ENCODE results near the gene CRYBA2. TPM values are rescaled to one million over a fixed set of nuclear protein-coding genes. Genes with fewer than 3 reads are reported as not detected.

Gene CRYBA2
- total RNA-seq, 1 experiment from 2014 or later, result not detected

DNA sequence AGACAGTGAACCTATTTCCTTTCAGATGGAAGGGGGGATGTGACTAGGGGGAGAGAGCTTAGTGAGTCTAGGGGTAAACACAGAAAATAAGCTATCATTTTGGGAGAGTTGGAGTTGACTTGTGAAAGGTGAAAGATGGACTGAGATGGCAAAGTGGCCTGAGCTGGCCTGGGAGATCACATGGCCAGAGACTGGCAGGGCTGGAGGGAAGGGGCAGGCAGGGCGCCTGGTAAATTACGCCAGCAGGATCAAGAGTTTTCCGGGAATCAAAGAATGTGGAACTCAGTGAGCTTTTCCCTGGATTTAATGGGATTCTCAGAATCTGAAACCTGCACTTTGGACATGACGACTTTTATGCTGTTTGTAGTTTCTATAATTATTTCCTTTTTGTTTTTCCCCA lies 48.9 kb upstream of the CRYBA2 start:
- DNase-seq, result no peak
- Histone ChIP-seq H3K4me2 (no peak overlapping the region), H3K36me3 (ENCODE audit: low read depth) (no peaks in the 10 kb centered on the region), H3K4me3 (no peak overlapping the region), H3K27ac (no peak overlapping the region), H3K9me3 (ENCODE audit: insufficient read depth, low read depth) (no peaks in the 10 kb centered on the region), H3K79me2 (ENCODE audit: low read depth) (no peaks in the 10 kb centered on the region), H2AFZ (no peak overlapping the region), H3K27me3 (ENCODE audit: insufficient read depth, low read depth) (peaks cover 59% of the 10 kb centered on the region), H3F3A (ENCODE audit: insufficient read depth, low read depth) (no peaks in the 10 kb centered on the region), H4K20me1 (ENCODE audit: insufficient read depth) (no peaks in the 10 kb centered on the region), H3K9me2 (ENCODE audit: insufficient read depth) (no peaks in the 10 kb centered on the region), H3K4me1 (replicated peaks; ENCODE audit: insufficient read depth) (no peaks in the 10 kb centered on the region)
- no TSS peak for BruUV-seq (replicated peaks)
- ChIA-PET POLR2A (ENCODE audit: unreplicated experiment) (no interaction called here), CTCF (no interaction called here)
- TF ChIP-seq, protein P1, sequence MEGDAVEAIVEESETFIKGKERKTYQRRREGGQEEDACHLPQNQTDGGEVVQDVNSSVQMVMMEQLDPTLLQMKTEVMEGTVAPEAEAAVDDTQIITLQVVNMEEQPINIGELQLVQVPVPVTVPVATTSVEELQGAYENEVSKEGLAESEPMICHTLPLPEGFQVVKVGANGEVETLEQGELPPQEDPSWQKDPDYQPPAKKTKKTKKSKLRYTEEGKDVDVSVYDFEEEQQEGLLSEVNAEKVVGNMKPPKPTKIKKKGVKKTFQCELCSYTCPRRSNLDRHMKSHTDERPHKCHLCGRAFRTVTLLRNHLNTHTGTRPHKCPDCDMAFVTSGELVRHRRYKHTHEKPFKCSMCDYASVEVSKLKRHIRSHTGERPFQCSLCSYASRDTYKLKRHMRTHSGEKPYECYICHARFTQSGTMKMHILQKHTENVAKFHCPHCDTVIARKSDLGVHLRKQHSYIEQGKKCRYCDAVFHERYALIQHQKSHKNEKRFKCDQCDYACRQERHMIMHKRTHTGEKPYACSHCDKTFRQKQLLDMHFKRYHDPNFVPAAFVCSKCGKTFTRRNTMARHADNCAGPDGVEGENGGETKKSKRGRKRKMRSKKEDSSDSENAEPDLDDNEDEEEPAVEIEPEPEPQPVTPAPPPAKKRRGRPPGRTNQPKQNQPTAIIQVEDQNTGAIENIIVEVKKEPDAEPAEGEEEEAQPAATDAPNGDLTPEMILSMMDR (conservative IDR thresholded peaks at IDR 0.05), result no peak
- TF ChIP-seq EZH2 (IDR thresholded peaks at IDR 0.05; ENCODE audit: low read depth), result no peak
- intact Hi-C loops (cut with micrococcal nuclease; ENCODE audit: unreplicated experiment), result no loop called here

DNA sequence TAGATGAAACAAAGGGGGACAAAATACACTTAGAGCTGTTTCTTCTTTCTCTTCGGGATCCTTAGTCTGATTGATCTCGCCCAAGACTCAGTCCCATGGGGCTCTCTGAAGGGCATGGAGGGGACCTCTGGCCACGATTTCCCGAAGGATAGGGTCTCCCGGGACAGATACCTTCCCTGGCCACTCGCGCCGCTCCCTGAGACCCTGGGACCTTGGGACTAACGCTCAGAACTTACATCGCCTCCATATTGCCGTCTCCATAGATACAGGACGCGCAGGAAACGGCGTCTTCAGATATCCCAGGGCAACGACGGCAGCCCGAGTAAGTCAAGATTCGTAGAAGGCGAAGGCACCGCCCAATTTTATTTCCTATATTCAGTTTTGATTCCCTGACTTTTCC lies 48.0 kb upstream of the CRYBA2 start, which contains the start of gene CFAP65:
Gene CFAP65 (minus strand): TSS at position 265 of the 400 bp plus-strand sequence. CDS start 2,468 bp downstream, outside the sequence.
- H3K9me2 ChIP-seq (ENCODE audit: insufficient read depth), result no peaks in the 10 kb centered on the region
- H3K4me1 ChIP-seq (replicated peaks; ENCODE audit: insufficient read depth), result no peaks in the 10 kb centered on the region
- CTCF ChIA-PET, result no interaction called here
- H2AFZ ChIP-seq, result no peak within 1 kb of the TSS
- H3K36me3 ChIP-seq (ENCODE audit: low read depth), result no peaks in the 10 kb centered on the region
- H3K9me3 ChIP-seq (ENCODE audit: insufficient read depth, low read depth), result no peaks in the 10 kb centered on the region
- H4K20me1 ChIP-seq (ENCODE audit: insufficient read depth), result no peaks in the 10 kb centered on the region
- H3K27me3 ChIP-seq (ENCODE audit: insufficient read depth, low read depth), result peaks cover 65% of the 10 kb centered on the region
- no peaks in the 10 kb centered on the region for H3K79me2 ChIP-seq (ENCODE audit: low read depth)
- H3K4me3 ChIP-seq, result peak within 1 kb of the TSS; percentile 43; the same call in 1 of the 2 replicates
- no TSS peak for BruUV-seq (replicated peaks)
- POLR2A ChIA-PET (ENCODE audit: unreplicated experiment), result no interaction called here
- no peak for DNase-seq
- TF ChIP-seq, protein P1 (conservative IDR thresholded peaks at IDR 0.05), result no peak
- TF ChIP-seq EZH2 (IDR thresholded peaks at IDR 0.05; ENCODE audit: low read depth), result no peak
- no peaks in the 10 kb centered on the region for H3F3A ChIP-seq (ENCODE audit: insufficient read depth, low read depth)
- H3K4me2 ChIP-seq, result peak within 1 kb of the TSS; percentile 48
- no peak within 1 kb of the TSS for H3K27ac ChIP-seq
- intact Hi-C loops (cut with micrococcal nuclease; ENCODE audit: unreplicated experiment), result no loop called here

DNA sequence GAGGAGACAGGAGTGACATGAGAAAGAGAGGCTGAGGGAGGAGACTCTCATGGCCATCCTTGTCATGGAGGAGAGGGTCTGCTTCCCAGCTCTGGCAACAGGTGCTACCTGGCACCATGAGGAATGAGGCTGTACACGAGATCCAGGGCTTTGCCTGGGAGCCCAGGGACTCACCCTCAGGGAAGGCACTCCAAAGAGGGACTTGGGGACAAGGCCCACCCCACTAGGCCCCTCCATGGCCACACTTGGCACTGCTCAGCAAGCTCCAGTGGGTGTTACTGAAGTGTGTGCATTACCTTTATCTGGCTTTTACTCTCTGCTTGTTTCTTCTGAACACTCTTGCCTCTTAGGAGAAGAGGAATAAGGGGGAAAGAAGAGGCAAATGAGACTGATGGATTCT lies 45.4 kb upstream of the CRYBA2 start:
- CTCF ChIA-PET, result no interaction called here

More for the DNA sequence above, 45.4 kb upstream of the CRYBA2 start:
- Histone ChIP-seq H3K27ac (no peak overlapping the region), H3K27me3 (ENCODE audit: insufficient read depth, low read depth) (peaks cover 61% of the 10 kb centered on the region), H3F3A (ENCODE audit: insufficient read depth, low read depth) (no peaks in the 10 kb centered on the region), H3K36me3 (ENCODE audit: low read depth) (no peaks in the 10 kb centered on the region), H3K9me3 (ENCODE audit: insufficient read depth, low read depth) (no peaks in the 10 kb centered on the region), H2AFZ (no peak overlapping the region), H4K20me1 (ENCODE audit: insufficient read depth) (no peaks in the 10 kb centered on the region), H3K79me2 (ENCODE audit: low read depth) (no peaks in the 10 kb centered on the region), H3K4me1 (replicated peaks; ENCODE audit: insufficient read depth) (no peaks in the 10 kb centered on the region), H3K4me3 (no peak overlapping the region), H3K9me2 (ENCODE audit: insufficient read depth) (no peaks in the 10 kb centered on the region), H3K4me2 (no peak overlapping the region)
- no TSS peak for BruUV-seq (replicated peaks)
- POLR2A ChIA-PET (ENCODE audit: unreplicated experiment), result no interaction called here
- no peak for DNase-seq
- no peak for TF ChIP-seq EZH2 (IDR thresholded peaks at IDR 0.05; ENCODE audit: low read depth)
- TF ChIP-seq, protein P1 (conservative IDR thresholded peaks at IDR 0.05), result no peak
- intact Hi-C loops (cut with micrococcal nuclease; ENCODE audit: unreplicated experiment), result no loop called here
